Choroid plexus epithelial cell (primary cell): Measurements from ENCODE around the gene RHOJ.

Experiments
- DNase-seq: peaks from one replicate; pipeline ENCODE4 v3.0.0-alpha.2; 2010; ENCODE audit warnings: low read depth
- H3K4me3 ChIP-seq: 2 replicates; pipeline ENCODE4 v1.5.1; 2011; ENCODE audit warnings: low read depth, mild to moderate bottlenecking, control low read depth, low read length, moderate library complexity
- TF ChIP-seq, protein P1 (sequence below): conservative IDR thresholded peaks from 2 replicates; pipeline ENCODE4 v1.5.1; 2011; ENCODE audit warnings: low read depth, mild to moderate bottlenecking, control low read depth, inconsistent platforms, low read length, moderate library complexity

The RHOJ gene

DNA sequence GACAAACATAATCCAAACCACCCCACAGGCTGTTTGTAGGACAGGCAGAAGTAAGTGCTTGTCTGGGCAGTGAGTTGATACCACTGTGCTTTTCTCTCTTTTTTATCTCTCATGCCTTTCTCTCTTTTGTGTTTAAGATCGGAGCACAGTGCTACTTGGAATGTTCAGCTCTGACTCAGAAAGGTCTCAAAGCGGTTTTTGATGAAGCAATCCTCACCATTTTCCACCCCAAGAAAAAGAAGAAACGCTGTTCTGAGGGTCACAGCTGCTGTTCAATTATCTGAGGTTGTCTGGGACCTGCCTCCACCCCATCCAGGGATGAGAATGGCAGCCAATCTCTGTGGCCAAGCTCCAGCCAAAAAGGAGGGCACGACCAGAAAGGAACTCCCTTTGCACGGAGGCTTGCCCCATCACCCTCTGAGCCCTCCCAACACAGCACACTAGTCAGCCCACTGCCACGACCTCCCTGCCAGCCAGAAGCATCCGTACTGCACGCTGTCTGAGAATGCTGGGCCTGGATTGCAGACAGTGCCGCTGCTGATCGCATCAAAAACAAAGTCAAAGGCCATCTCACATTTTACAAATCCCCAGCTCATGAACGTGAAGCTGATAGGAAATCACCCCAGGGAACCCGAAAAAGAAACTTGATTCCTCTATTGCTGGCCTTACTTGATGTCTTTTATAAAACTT is 86.6 kb downstream of the RHOJ start:
- no peak overlapping the region for H3K4me3 ChIP-seq
- TF ChIP-seq, protein P1, sequence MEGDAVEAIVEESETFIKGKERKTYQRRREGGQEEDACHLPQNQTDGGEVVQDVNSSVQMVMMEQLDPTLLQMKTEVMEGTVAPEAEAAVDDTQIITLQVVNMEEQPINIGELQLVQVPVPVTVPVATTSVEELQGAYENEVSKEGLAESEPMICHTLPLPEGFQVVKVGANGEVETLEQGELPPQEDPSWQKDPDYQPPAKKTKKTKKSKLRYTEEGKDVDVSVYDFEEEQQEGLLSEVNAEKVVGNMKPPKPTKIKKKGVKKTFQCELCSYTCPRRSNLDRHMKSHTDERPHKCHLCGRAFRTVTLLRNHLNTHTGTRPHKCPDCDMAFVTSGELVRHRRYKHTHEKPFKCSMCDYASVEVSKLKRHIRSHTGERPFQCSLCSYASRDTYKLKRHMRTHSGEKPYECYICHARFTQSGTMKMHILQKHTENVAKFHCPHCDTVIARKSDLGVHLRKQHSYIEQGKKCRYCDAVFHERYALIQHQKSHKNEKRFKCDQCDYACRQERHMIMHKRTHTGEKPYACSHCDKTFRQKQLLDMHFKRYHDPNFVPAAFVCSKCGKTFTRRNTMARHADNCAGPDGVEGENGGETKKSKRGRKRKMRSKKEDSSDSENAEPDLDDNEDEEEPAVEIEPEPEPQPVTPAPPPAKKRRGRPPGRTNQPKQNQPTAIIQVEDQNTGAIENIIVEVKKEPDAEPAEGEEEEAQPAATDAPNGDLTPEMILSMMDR: no peak
- DNase-seq: peak; percentile 58

DNA sequence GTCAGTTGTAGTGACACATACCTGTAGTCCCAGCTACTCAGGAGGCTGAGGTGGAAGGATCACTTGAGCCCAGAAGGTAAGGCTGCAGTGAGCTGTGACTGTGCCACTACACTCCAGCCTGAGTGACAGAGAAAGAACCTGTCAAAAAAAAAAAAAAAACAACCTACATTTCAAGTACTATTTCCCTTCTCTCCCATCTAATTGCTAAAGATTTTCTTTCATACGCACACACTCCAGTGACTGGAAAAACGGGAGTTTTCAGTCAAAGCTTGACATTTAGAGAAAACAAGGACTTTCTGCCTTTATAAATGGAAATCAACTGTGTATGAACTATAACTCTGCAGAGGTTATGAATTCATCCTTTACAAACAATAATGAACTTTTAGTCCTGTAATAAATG is 88.6 kb downstream of the RHOJ start:
- TF ChIP-seq, protein P1: no peak
- no peak for DNase-seq
- H3K4me3 ChIP-seq: no peak overlapping the region

DNA sequence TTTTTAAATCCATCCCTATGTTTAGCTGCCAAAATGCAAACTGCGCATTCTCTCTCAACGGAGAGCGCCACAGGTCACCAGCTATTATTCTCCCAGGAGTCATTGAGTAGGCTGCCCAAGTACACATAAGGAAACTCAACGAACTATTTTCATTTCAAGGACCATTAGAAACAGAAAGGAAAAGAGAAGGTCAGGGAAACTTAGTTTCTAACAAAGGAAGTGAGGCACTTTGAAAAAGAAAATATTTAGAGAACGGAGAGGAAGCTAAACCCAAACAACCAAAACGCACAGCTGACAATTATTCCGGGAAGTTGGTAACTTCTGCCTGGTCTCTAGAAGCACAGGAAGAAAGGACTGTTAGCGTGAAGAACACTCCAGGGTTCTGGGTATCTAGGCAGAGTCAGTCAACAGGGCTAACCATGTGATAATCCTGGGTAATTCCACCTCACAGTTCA is 91.0 kb downstream of the RHOJ start:
- DNase-seq: no peak
- no peak overlapping the region for H3K4me3 ChIP-seq
- TF ChIP-seq, protein P1: no peak

DNA sequence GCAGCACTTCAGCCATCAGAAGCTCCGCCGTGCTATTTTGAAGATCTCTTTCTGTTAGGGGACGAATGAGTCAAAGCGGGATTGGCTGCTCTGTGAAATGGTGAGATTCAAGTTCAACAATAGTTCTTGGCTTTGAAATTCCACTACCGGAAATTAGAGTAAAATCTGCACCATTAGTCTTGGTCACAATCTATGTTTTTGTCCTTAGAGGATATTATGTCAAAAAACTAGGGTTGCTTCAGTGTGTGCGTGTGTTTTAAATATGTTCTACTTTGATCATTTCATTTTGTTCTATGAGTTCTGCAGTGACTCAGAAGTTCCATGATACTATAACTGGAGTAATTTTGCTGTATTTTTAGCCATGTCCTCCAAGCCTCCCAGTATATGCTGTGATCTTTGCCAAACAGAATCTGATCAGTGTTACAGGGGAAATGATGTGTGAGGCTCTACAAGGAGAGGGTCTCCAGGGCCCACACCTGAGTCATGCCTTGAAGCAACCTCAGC is 91.9 kb downstream of the RHOJ start:
- H3K4me3 ChIP-seq: no peak overlapping the region
- TF ChIP-seq, protein P1: no peak
- peak; percentile 15 for DNase-seq

DNA sequence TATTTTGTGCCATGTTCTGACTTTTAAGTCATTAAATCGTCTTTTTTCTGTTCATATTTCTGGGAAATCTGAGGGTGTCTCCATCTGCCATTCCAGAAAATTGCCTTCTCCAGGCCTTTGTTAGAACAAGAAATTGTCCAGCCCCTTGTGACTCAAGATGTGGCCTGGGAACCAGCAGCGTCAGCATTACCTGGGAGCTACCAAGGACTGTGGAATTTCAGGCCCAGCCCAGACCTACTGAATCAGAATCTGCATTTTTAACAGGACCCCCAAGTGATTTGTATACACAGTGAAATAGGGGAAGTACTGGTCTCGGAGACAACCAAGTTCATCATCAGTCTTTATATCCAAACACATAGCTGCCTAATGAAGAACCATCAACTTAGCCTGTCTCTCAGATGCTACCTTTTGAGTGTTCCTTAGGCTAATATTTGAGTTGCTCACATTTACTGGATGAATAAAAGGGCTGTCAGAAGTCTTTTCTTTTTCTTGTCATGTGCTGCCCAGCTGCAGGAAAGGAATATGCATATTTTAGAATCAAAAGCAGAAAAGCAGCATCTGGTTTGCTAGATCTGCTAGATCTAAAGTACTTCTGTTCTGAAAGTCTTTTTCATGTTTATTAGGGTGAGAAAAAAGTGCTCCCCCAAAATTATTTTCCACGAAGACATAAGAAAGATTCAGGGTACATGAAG is 93.3 kb downstream of the RHOJ start:
- no peak overlapping the region for H3K4me3 ChIP-seq
- DNase-seq: no peak
- TF ChIP-seq, protein P1: no peak

DNA sequence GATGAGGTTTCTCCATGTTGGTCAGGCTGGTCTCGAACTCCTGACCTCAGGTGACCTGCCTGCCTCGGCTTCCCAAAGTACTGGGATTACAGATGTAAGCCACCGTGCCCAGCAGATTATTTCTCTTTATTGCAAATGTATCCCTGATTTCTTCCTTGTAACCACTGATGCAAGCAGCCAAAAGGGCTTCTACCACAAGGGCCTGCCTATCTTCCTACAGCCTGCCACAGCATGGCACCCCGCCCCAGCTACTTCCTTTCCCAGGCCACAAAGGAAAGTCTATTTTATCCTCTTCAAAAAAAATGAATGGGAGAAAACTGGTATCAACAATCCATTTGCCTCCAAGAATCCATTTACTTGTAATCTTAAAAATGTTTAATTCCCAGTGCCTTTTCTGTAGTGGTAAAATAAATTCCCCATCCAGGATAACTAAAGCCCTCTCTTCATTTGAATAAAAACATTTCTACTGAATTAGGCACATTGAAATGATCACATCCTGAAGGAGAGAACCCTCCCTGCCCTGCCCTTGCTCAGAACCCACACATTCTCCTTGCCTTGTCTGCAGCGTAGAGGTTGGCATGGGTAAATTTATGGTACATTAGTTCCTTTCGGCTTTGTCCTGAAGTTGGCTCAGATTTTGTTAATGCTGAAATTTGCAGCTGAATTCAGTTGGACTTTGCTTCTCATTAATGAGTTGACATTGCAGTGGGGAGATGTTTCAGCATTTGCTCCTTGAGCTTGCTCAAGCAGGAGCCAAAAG is 95.3 kb downstream of the RHOJ start:
- H3K4me3 ChIP-seq: no peak overlapping the region
- no peak for DNase-seq
- TF ChIP-seq, protein P1: no peak
